MM.1S (cell line): ENCODE measurements around the gene HDGFL3.

Experiments used
- DNase-seq: peaks from one replicate; pipeline ENCODE4 v3.0.0-alpha.2; 2015
- H2AFZ ChIP-seq: fragments of 300-600 bp; sonication (generic); 2 replicates; pipeline ENCODE4 v1.6.0; 2016; ENCODE audit warnings: antibody characterized with exemption, low read length
- H3F3A ChIP-seq: fragments of 300-600 bp; sonication (generic); 2 replicates; pipeline ENCODE4 v1.6.1; 2016; ENCODE audit warnings: mild to moderate bottlenecking, antibody characterized with exemption, low read length, moderate library complexity, mixed read lengths; ENCODE audit not compliant: insufficient read depth
- H3K27ac ChIP-seq: fragments of 300-600 bp; sonication (generic); 2 replicates; pipeline ENCODE4 v1.5.1; 2016; ENCODE audit warnings: mild to moderate bottlenecking, low read length
- H3K27me3 ChIP-seq: fragments of 300-600 bp; sonication (generic); replicated peaks from 2 replicates; pipeline ENCODE4 v1.6.0; 2016; ENCODE audit warnings: low read length; ENCODE audit not compliant: insufficient read depth
- H3K36me3 ChIP-seq: fragments of 300-600 bp; sonication (generic); replicated peaks from 2 replicates; pipeline ENCODE4 v1.6.1; 2016; ENCODE audit warnings: mild to moderate bottlenecking, low read length, mixed read lengths; ENCODE audit not compliant: insufficient read depth
- H3K4me1 ChIP-seq: fragments of 300-600 bp; sonication (generic); 2 replicates; pipeline ENCODE4 v1.6.1; 2016; ENCODE audit warnings: low read length, mixed read lengths
- H3K4me2 ChIP-seq: fragments of 300-600 bp; sonication (generic); 2 replicates; pipeline ENCODE4 v1.6.0; 2016; ENCODE audit warnings: low read depth, low read length
- H3K4me3 ChIP-seq: fragments of 300-600 bp; sonication (generic); 2 replicates; pipeline ENCODE4 v1.5.1; 2016; ENCODE audit warnings: low read length, mixed read lengths
- H3K79me2 ChIP-seq: fragments of 300-600 bp; sonication (generic); 2 replicates; pipeline ENCODE4 v1.6.1; 2016; ENCODE audit warnings: mixed run types, low read length, mixed read lengths
- H3K9ac ChIP-seq: fragments of 300-600 bp; sonication (generic); 2 replicates; pipeline ENCODE4 v1.6.1; 2016; ENCODE audit warnings: low read length, mixed read lengths
- H3K9me2 ChIP-seq: fragments of 300-600 bp; sonication (generic); replicated peaks from 2 replicates; pipeline ENCODE4 v1.6.1; 2016; ENCODE audit warnings: mild to moderate bottlenecking, low read length, mixed read lengths; ENCODE audit not compliant: insufficient read depth
- H3K9me3 ChIP-seq: fragments of 300-600 bp; sonication (generic); replicated peaks from 2 replicates; pipeline ENCODE4 v1.6.1; 2016; ENCODE audit warnings: mild to moderate bottlenecking, low read length, mixed read lengths; ENCODE audit not compliant: insufficient read depth
- H4K20me1 ChIP-seq: fragments of 300-600 bp; sonication (generic); 2 replicates; pipeline ENCODE4 v1.6.1; 2016; ENCODE audit warnings: mild to moderate bottlenecking, low read length, moderate library complexity, mixed read lengths; ENCODE audit not compliant: insufficient read depth
- EZH2 ChIP-seq: fragments of 300-600 bp; sonication (generic); optimal IDR thresholded peaks from 2 replicates; pipeline ENCODE3; 2017; ENCODE audit warnings: low read depth, mild to moderate bottlenecking, antibody characterized with exemption, low read length, mixed read lengths
- EZH2phosphoT487 ChIP-seq: fragments of 300-600 bp; sonication (generic); IDR thresholded peaks from 2 replicates; pipeline ENCODE4 v1.6.1; 2018; ENCODE audit warnings: antibody characterized with exemption, low read length
- TF ChIP-seq, protein P1 (sequence below): fragments of 300-600 bp; sonication (generic); IDR thresholded peaks from 2 replicates; pipeline ENCODE4 v1.5.1; 2016; ENCODE audit warnings: antibody characterized with exemption, low read length, mixed read lengths

The HDGFL3 gene

GRCh38 chr15:83193721-83194120, 13.9 kb downstream of the HDGFL3 start:
- H3K79me2 ChIP-seq, result no peaks in the 10 kb centered on the region
- peaks cover 14% of the 10 kb centered on the region; the same call in 1 of the 2 replicates for H3K27me3 ChIP-seq
- no peak overlapping the region for H2AFZ ChIP-seq
- H3F3A ChIP-seq, result no peaks in the 10 kb centered on the region; the same call in 1 of the 2 replicates
- H3K4me3 ChIP-seq, result no peak overlapping the region
- no peaks in the 10 kb centered on the region for H3K9me3 ChIP-seq
- no peak for DNase-seq
- TF ChIP-seq EZH2 (no peak), EZH2phosphoT487 (no peak)
- TF ChIP-seq, protein P1, sequence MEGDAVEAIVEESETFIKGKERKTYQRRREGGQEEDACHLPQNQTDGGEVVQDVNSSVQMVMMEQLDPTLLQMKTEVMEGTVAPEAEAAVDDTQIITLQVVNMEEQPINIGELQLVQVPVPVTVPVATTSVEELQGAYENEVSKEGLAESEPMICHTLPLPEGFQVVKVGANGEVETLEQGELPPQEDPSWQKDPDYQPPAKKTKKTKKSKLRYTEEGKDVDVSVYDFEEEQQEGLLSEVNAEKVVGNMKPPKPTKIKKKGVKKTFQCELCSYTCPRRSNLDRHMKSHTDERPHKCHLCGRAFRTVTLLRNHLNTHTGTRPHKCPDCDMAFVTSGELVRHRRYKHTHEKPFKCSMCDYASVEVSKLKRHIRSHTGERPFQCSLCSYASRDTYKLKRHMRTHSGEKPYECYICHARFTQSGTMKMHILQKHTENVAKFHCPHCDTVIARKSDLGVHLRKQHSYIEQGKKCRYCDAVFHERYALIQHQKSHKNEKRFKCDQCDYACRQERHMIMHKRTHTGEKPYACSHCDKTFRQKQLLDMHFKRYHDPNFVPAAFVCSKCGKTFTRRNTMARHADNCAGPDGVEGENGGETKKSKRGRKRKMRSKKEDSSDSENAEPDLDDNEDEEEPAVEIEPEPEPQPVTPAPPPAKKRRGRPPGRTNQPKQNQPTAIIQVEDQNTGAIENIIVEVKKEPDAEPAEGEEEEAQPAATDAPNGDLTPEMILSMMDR, result no peak
- H3K4me1 ChIP-seq, result peaks cover 4% of the 10 kb centered on the region
- no peaks in the 10 kb centered on the region for H4K20me1 ChIP-seq
- H3K9ac ChIP-seq, result no peak overlapping the region
- H3K27ac ChIP-seq, result no peak overlapping the region
- H3K4me2 ChIP-seq, result no peak overlapping the region
- no peaks in the 10 kb centered on the region for H3K36me3 ChIP-seq
- no peaks in the 10 kb centered on the region for H3K9me2 ChIP-seq

DNA sequence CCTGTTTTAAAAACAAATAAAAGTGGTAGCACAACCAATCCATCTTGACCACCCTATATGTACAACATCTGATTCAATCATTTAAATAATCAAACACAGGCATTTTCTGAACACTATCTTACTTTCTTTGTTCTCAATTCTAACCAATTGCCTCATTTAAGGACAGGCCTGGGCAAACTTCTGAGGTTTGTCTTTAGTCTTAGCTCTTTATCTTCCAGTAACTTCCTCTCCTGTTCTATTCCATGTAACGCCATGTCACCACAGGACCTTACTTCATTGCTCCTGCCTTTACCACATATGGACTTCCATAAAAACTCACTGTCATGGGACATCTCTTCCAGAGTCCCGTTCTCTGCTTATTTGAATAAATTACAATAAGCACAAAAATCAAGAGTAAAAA, 14.9 kb downstream of the HDGFL3 start:
- DNase-seq, result no peak
- H3K4me2 ChIP-seq, result no peak overlapping the region
- TF ChIP-seq EZH2phosphoT487 (no peak), EZH2 (no peak)
- TF ChIP-seq, protein P1, result no peak
- no peak overlapping the region for H3K9ac ChIP-seq
- H3F3A ChIP-seq, result no peaks in the 10 kb centered on the region
- peaks cover 14% of the 10 kb centered on the region; the same call in 1 of the 2 replicates for H3K27me3 ChIP-seq
- H3K4me3 ChIP-seq, result no peak overlapping the region
- no peaks in the 10 kb centered on the region for H3K4me1 ChIP-seq
- no peak overlapping the region for H3K27ac ChIP-seq
- no peaks in the 10 kb centered on the region for H3K9me2 ChIP-seq
- no peaks in the 10 kb centered on the region for H3K36me3 ChIP-seq
- no peaks in the 10 kb centered on the region for H4K20me1 ChIP-seq
- no peaks in the 10 kb centered on the region for H3K9me3 ChIP-seq
- H3K79me2 ChIP-seq, result no peaks in the 10 kb centered on the region
- H2AFZ ChIP-seq, result no peak overlapping the region

- no peaks in the 10 kb centered on the region for H3K79me2 ChIP-seq
- H3K27ac ChIP-seq, result no peak overlapping the region
- no peak for DNase-seq
- no peak overlapping the region for H3K4me3 ChIP-seq
- H3K9me2 ChIP-seq, result no peaks in the 10 kb centered on the region; the same call in 1 of the 2 replicates
- no peak overlapping the region for H3K4me2 ChIP-seq
- H3K9ac ChIP-seq, result no peak overlapping the region
- H2AFZ ChIP-seq, result no peak overlapping the region
- H4K20me1 ChIP-seq, result no peaks in the 10 kb centered on the region
- H3K36me3 ChIP-seq, result no peaks in the 10 kb centered on the region
- TF ChIP-seq EZH2, result no peak
- TF ChIP-seq, protein P1, result no peak
- TF ChIP-seq EZH2phosphoT487, result no peak
- H3K27me3 ChIP-seq, result no peaks in the 10 kb centered on the region
- no peaks in the 10 kb centered on the region for H3F3A ChIP-seq
- no peaks in the 10 kb centered on the region for H3K4me1 ChIP-seq
- H3K9me3 ChIP-seq, result no peaks in the 10 kb centered on the region
Measured at GRCh38 chr15:83190450-83190849, 17.2 kb downstream of the HDGFL3 start.
